ENCODE data around the gene FLYWCH2. TPM values are rescaled to one million over a fixed set of nuclear protein-coding genes. Genes with fewer than 3 reads are reported as not detected.
A peak's percentile ranks its signal among the peaks of the same experiment; 100 is the strongest.

Gene FLYWCH2
- total and polyA plus RNA-seq, 9 of the 15 experiments (the other 6 are each of a cell fraction or from before 2014, with no cell fraction given), result 0.70 to 55.5 (median 7.6) TPM

- FAIRE-seq (peak; percentile 85), ATAC-seq (0 out of 3 replicates have a peak, but pooled peaks have one; percentile 19), DNase-seq (ENCODE audit: extremely low read depth in 1 of 4, low spot score in 3 of 4) (peak; percentile 34 to 71 (median 52))
- no peak overlapping the region for H3K4me3 ChIP-seq
- BruUV-seq (replicated peaks), result no TSS peak
- H3K4me2 ChIP-seq (ENCODE audit: insufficient read depth, low read length), result no peak overlapping the region
- no peak overlapping the region for H2AFZ ChIP-seq (ENCODE audit: low read depth, low read length)
- POLR2A ChIA-PET, result no interaction called here
- in situ Hi-C loops (cut with MboI), result no loop called here
- intact Hi-C loops (cut with micrococcal nuclease), result no loop called here
- no peak overlapping the region for H3K27ac ChIP-seq (ENCODE audit: extremely low read depth, low read depth, low read length)
- no peaks in the 10 kb centered on the region for H3K79me2 ChIP-seq (ENCODE audit: control insufficient read depth, insufficient read depth, low read length)
- H3K9me3 ChIP-seq (replicated peaks; ENCODE audit: control insufficient read depth, insufficient read depth, low read depth, low read length), result no peaks in the 10 kb centered on the region
- 9% methylated on average over 8 of the region's 8 CpGs for WGBS (ENCODE audit: insufficient coverage, low coverage, missing lambda C conversion rate)
- no peaks in the 10 kb centered on the region for H4K20me1 ChIP-seq (replicated peaks; ENCODE audit: control insufficient read depth, insufficient read depth, low read length)
- CTCF ChIA-PET (ENCODE audit: low intra/inter-chr PET ratio), result no interaction called here
- no peak overlapping the region for H3K9ac ChIP-seq (ENCODE audit: insufficient read depth in 1 of 2, low read depth in 2 of 2, low read length in 2 of 2)
- H3K4me1 ChIP-seq (replicated peaks in 1 of 2; ENCODE audit: control insufficient read depth in 2 of 2, insufficient read depth in 2 of 2, low read length in 2 of 2), result peaks cover 0 to 30% of the 10 kb centered on the region in 2 experiments; a peak in 3 of 5 replicates
- peaks cover 3 to 38% of the 10 kb centered on the region in 2 experiments; a peak in 3 of 5 replicates for H3K27me3 ChIP-seq (ENCODE audit: control insufficient read depth in 2 of 2, insufficient read depth in 2 of 2, low read length in 2 of 2)
- no peaks in the 10 kb centered on the region for H3K36me3 ChIP-seq (ENCODE audit: control insufficient read depth, insufficient read depth, low read length)
- no peaks in the 10 kb centered on the region for H3K9me1 ChIP-seq (ENCODE audit: control insufficient read depth, insufficient read depth, low read length)
- TF ChIP-seq ZNF766 (CRISPR knock-in tag; conservative IDR thresholded peaks at IDR 0.05) (peak; percentile 52; the same call in 1 of the 2 replicates), STAG1 (CRISPR knock-in tag; IDR thresholded peaks at IDR 0.05; ENCODE audit: borderline replicate concordance) (0 out of 2 replicates have a peak, but pooled peaks have one; percentile 27), ZNF511 (CRISPR knock-in tag; IDR thresholded peaks at IDR 0.05) (peak; percentile 81; the same call in 1 of the 2 replicates), MIER1 (IDR thresholded peaks at IDR 0.05; ENCODE audit: low read depth) (peak; percentile 99), REST (IDR thresholded peaks at IDR 0.05; ENCODE audit: borderline replicate concordance) (peak; percentile 99), REST (CRISPR knock-in tag; IDR thresholded peaks at IDR 0.05; ENCODE audit: low read depth) (peak; percentile 96), POLR2AphosphoS5 (IDR thresholded peaks at IDR 0.05; ENCODE audit: control insufficient read depth, insufficient read depth, low read depth, low read length) (no peak), NELFE (IDR thresholded peaks at IDR 0.05; ENCODE audit: insufficient read depth, insufficient read length) (no peak), E2F5 (CRISPR knock-in tag; IDR thresholded peaks at IDR 0.05) (0 out of 2 replicates have a peak, but pooled peaks have one; percentile 22), FOXJ3 (CRISPR knock-in tag; IDR thresholded peaks at IDR 0.05) (peak; percentile 63; the same call in 1 of the 2 replicates), CXXC5 (CRISPR knock-in tag; IDR thresholded peaks at IDR 0.05) (peak; percentile 57)
Observed at GRCh38 chr16:2860826-2861567, 22.0 kb upstream of the FLYWCH2 start.
